Measurements from ENCODE around the gene FDXR. TPM values are rescaled to one million over a fixed set of nuclear protein-coding genes. Genes with fewer than 3 reads are reported as not detected.

FDXR gene
- total and polyA plus RNA-seq, 4 donors = 3.9 to 10.1 (median 4.6) TPM

- no peak for TF ChIP-seq HNF4G (IDR thresholded peaks at IDR 0.05)
- no peak for TF ChIP-seq HNF4A (conservative IDR thresholded peaks at IDR 0.05)
- TF ChIP-seq RXRA (IDR thresholded peaks at IDR 0.05) = no peak
- TF ChIP-seq NR2F2 (IDR thresholded peaks at IDR 0.05) = no peak
- TF ChIP-seq, protein P1, sequence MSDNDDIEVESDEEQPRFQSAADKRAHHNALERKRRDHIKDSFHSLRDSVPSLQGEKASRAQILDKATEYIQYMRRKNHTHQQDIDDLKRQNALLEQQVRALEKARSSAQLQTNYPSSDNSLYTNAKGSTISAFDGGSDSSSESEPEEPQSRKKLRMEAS (IDR thresholded peaks at IDR 0.05) = no peak
- no peak for TF ChIP-seq EGR1 (IDR thresholded peaks at IDR 0.05; ENCODE audit: low read depth in 2 of 2)
- TF ChIP-seq JUND (IDR thresholded peaks at IDR 0.05) = no peak
- TF ChIP-seq RAD21 (IDR thresholded peaks at IDR 0.05) = no peak
- TF ChIP-seq REST (IDR thresholded peaks at IDR 0.05) = no peak
- TF ChIP-seq ATF3 (IDR thresholded peaks at IDR 0.05) = no peak
- TF ChIP-seq SP1 (IDR thresholded peaks at IDR 0.05) = no peak
- TF ChIP-seq TAF1 (conservative IDR thresholded peaks at IDR 0.05) = no peak
- TF ChIP-seq, protein P2, sequence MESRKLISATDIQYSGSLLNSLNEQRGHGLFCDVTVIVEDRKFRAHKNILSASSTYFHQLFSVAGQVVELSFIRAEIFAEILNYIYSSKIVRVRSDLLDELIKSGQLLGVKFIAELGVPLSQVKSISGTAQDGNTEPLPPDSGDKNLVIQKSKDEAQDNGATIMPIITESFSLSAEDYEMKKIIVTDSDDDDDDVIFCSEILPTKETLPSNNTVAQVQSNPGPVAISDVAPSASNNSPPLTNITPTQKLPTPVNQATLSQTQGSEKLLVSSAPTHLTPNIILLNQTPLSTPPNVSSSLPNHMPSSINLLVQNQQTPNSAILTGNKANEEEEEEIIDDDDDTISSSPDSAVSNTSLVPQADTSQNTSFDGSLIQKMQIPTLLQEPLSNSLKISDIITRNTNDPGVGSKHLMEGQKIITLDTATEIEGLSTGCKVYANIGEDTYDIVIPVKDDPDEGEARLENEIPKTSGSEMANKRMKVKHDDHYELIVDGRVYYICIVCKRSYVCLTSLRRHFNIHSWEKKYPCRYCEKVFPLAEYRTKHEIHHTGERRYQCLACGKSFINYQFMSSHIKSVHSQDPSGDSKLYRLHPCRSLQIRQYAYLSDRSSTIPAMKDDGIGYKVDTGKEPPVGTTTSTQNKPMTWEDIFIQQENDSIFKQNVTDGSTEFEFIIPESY (IDR thresholded peaks at IDR 0.05) = no peak
- no peak for TF ChIP-seq GABPA (IDR thresholded peaks at IDR 0.05 in 1 of 2, conservative IDR thresholded peaks at IDR 0.05 in 1 of 2)
- no peak for TF ChIP-seq FOXA1 (IDR thresholded peaks at IDR 0.05)
- TF ChIP-seq FOXA2 (IDR thresholded peaks at IDR 0.05) = no peak
- no peak for TF ChIP-seq YY1 (IDR thresholded peaks at IDR 0.05)
- no peak for TF ChIP-seq CTCF (IDR thresholded peaks at IDR 0.05; ENCODE audit: low read depth, low read length, missing input control)
- Histone ChIP-seq H3K27ac (ENCODE audit: low read depth in 1 of 2, low read length in 2 of 2) (no peak overlapping the region), H3K9ac (ENCODE audit: low read depth in 1 of 2, low read length in 2 of 2) (no peak overlapping the region), H3K4me3 (ENCODE audit: low read depth in 1 of 3, low read length in 3 of 3) (no peak overlapping the region), H3K4me1 (ENCODE audit: control insufficient read depth in 4 of 4, insufficient read depth in 4 of 4, low read length in 3 of 4) (no peaks in the 10 kb centered on the region), H3K9me3 (ENCODE audit: control insufficient read depth in 4 of 4, low read length in 3 of 4) (no peaks in the 10 kb centered on the region), H3K36me3 (ENCODE audit: control insufficient read depth in 4 of 4, insufficient read depth in 3 of 4, low read depth in 1 of 4, low read length in 3 of 4) (no peaks in the 10 kb centered on the region), H3K27me3 (ENCODE audit: control insufficient read depth in 4 of 4, insufficient read depth in 4 of 4, low read length in 3 of 4) (peaks cover 0 to 9% (median 4%) of the 10 kb centered on the region in 4 donors)
- DNase-seq (ENCODE audit: low spot score) = no peak
- WGBS = 53% methylated on average over 3 of the region's 3 CpGs
Measured at GRCh38 chr17:74850914-74851313, 21.9 kb downstream of the FDXR start.

Measured in liver (tissue), 9 donors.